Endodermal cell (in vitro differentiated cells): ENCODE results near the gene SKP2. TPM values are rescaled to one million over a fixed set of nuclear protein-coding genes. Genes with fewer than 3 reads are reported as not detected.

ENCODE experiments used
- DNase-seq: peaks from one replicate; pipeline ENCODE4 v3.0.0-alpha.2; 2017
- H3K27ac ChIP-seq: 2 replicates; pipeline ENCODE4 v1.5.1; 2013; ENCODE audit warnings: mild to moderate bottlenecking, low read depth, low read length, moderate library complexity
- H3K27me3 ChIP-seq: 2 replicates; pipeline ENCODE4 v1.6.1; 2013; ENCODE audit warnings: mild to moderate bottlenecking, low read length, moderate library complexity; ENCODE audit not compliant: insufficient read depth, control insufficient read depth, poor library complexity, severe bottlenecking
- H3K36me3 ChIP-seq: 2 replicates; pipeline ENCODE4 v1.7.0; 2013; ENCODE audit warnings: mild to moderate bottlenecking, low read length, moderate library complexity; ENCODE audit not compliant: control insufficient read depth, insufficient read depth
- H3K4me1 ChIP-seq: one replicate; pipeline ENCODE4 v1.7.0; 2013; ENCODE audit warnings: low read length; ENCODE audit not compliant: control insufficient read depth, insufficient read depth
- H3K4me3 ChIP-seq: 2 replicates; pipeline ENCODE4 v1.5.1; 2013; ENCODE audit warnings: mild to moderate bottlenecking, low read length, moderate library complexity
- H3K9ac ChIP-seq: 2 replicates; pipeline ENCODE4 v1.6.1; 2013; ENCODE audit warnings: mild to moderate bottlenecking, low read length, moderate library complexity; ENCODE audit not compliant: poor library complexity, severe bottlenecking; ENCODE audit errors: extremely low read depth
- H3K9me3 ChIP-seq: 2 replicates; pipeline ENCODE4 v1.6.1; 2013; ENCODE audit warnings: mild to moderate bottlenecking, low read length, moderate library complexity; ENCODE audit not compliant: control insufficient read depth
- H3K27ac Mint-ChIP-seq: 2 replicates; pipeline ENCODE4 v1.8.0; 2020; ENCODE audit warnings: mixed read lengths
- H3K27me3 Mint-ChIP-seq: 2 replicates; pipeline ENCODE4 v1.8.0; 2021; ENCODE audit warnings: mild to moderate bottlenecking, mixed read lengths; ENCODE audit not compliant: insufficient read depth
- H3K36me3 Mint-ChIP-seq: 2 replicates; pipeline ENCODE4 v1.8.0; 2020; ENCODE audit warnings: low read depth, mixed read lengths
- H3K4me1 Mint-ChIP-seq: 2 replicates; pipeline ENCODE4 v1.8.0; 2020; ENCODE audit warnings: mixed read lengths
- H3K4me3 Mint-ChIP-seq: 2 replicates; pipeline ENCODE4 v1.8.0; 2020; ENCODE audit warnings: mild to moderate bottlenecking, moderate library complexity, mixed read lengths
- H3K9me3 Mint-ChIP-seq: 2 replicates; pipeline ENCODE4 v1.8.0; 2020; ENCODE audit warnings: mild to moderate bottlenecking, mixed read lengths
- CTCF ChIP-seq: fragments of 200-600 bp; sonication (generic); conservative IDR thresholded peaks from 2 replicates; pipeline ENCODE4 v1.5.0; 2021; ENCODE audit warnings: antibody characterized with exemption, mild to moderate bottlenecking
- WGBS, 2 experiments: methylation state at CpG; one replicate each; pipeline versions ENCODE4 v1.1.5 to v1.1.7; 2013; ENCODE audit warnings: missing lambda C conversion rate in 2 of 2, mixed read lengths in 1 of 2; ENCODE audit not compliant: insufficient coverage in 1 of 2, insufficient read length in 1 of 2; 5-methylcytosine and 5-hydroxymethylcytosine counted together
- total RNA-seq, 2 donors: library from RNA; stranded (reverse); fragmentation: NEBNext Ultra II Directional in 1 of 2; extraction: Animal tissue kit (Norgen Biotek cat#: 25700) in 1 of 2; gene quantifications; 2 replicates in 1 of 2; 3 replicates in 1 of 2; pipeline ENCODE4 v1.2.1, GENCODE V29; 2021

SKP2 gene
- total RNA-seq, 2 donors from 2014 or later: 82.2 to 91.1 TPM

GRCh38 chr5:36217988-36218387, 66.1 kb downstream of the SKP2 start:
- WGBS, 2 experiments: 94% methylated on average over 1 of the region's 1 CpG; no CpG with 5 or more reads in 1 of the 2 experiments
- Mint-ChIP-seq H3K36me3 (peaks cover 17% of the 10 kb centered on the region), H3K4me3 (no peak overlapping the region), H3K27me3 (no peaks in the 10 kb centered on the region), H3K4me1 (no peaks in the 10 kb centered on the region), H3K27ac (no peak overlapping the region), H3K9me3 (no peaks in the 10 kb centered on the region)
- H3K36me3 ChIP-seq: peaks cover 39% of the 10 kb centered on the region
- H3K27me3 ChIP-seq: no peaks in the 10 kb centered on the region
- TF ChIP-seq CTCF: no peak
- no peaks in the 10 kb centered on the region for H3K9me3 ChIP-seq
- H3K9ac ChIP-seq: no peak overlapping the region
- no peak overlapping the region for H3K4me3 ChIP-seq
- no peak overlapping the region for H3K27ac ChIP-seq
- DNase-seq: no peak
- no peaks in the 10 kb centered on the region for H3K4me1 ChIP-seq

GRCh38 chr5:36222620-36223019, 70.7 kb downstream of the SKP2 start:
- no peak overlapping the region for H3K27ac Mint-ChIP-seq
- H3K4me3 ChIP-seq: no peak overlapping the region
- H3K4me3 Mint-ChIP-seq: no peak overlapping the region
- no peak for DNase-seq
- peaks cover 20% of the 10 kb centered on the region for H3K36me3 Mint-ChIP-seq
- no peaks in the 10 kb centered on the region for H3K9me3 Mint-ChIP-seq
- H3K4me1 Mint-ChIP-seq: no peaks in the 10 kb centered on the region
- WGBS, 2 experiments: 95 to 100% methylated on average over 1 of the region's 1 CpG
- H3K9ac ChIP-seq: no peak overlapping the region
- no peaks in the 10 kb centered on the region for H3K27me3 Mint-ChIP-seq
- peaks cover 42% of the 10 kb centered on the region for H3K36me3 ChIP-seq
- no peaks in the 10 kb centered on the region for H3K4me1 ChIP-seq
- no peak for TF ChIP-seq CTCF
- H3K9me3 ChIP-seq: no peaks in the 10 kb centered on the region
- H3K27ac ChIP-seq: no peak overlapping the region
- H3K27me3 ChIP-seq: no peaks in the 10 kb centered on the region

- Histone ChIP-seq H3K9me3 (no peaks in the 10 kb centered on the region), H3K4me1 (peaks cover 3% of the 10 kb centered on the region), H3K9ac (no peak overlapping the region), H3K36me3 (peaks cover 18% of the 10 kb centered on the region), H3K4me3 (no peak overlapping the region), H3K27ac (no peak overlapping the region), H3K27me3 (no peaks in the 10 kb centered on the region)
- H3K36me3 Mint-ChIP-seq: peaks cover 8% of the 10 kb centered on the region
- H3K27me3 Mint-ChIP-seq: no peaks in the 10 kb centered on the region
- no peak for DNase-seq
- H3K4me1 Mint-ChIP-seq: peaks cover 8% of the 10 kb centered on the region
- H3K4me3 Mint-ChIP-seq: no peak overlapping the region
- no peaks in the 10 kb centered on the region for H3K9me3 Mint-ChIP-seq
- no peak overlapping the region for H3K27ac Mint-ChIP-seq
- no peak for TF ChIP-seq CTCF
Measured at GRCh38 chr5:36227046-36227445, 75.1 kb downstream of the SKP2 start.
